NCI-H510A (cell line): ENCODE measurements around the gene NR2F6.

ENCODE experiments used
- DNase-seq: peaks from one replicate; lab custom pipeline; 2025; lab: John Stamatoyannopoulos, UW

The NR2F6 gene

GRCh38 chr19:17263712-17264640 is 18.3 kb upstream of the NR2F6 start:
- no peak for DNase-seq

DNA sequence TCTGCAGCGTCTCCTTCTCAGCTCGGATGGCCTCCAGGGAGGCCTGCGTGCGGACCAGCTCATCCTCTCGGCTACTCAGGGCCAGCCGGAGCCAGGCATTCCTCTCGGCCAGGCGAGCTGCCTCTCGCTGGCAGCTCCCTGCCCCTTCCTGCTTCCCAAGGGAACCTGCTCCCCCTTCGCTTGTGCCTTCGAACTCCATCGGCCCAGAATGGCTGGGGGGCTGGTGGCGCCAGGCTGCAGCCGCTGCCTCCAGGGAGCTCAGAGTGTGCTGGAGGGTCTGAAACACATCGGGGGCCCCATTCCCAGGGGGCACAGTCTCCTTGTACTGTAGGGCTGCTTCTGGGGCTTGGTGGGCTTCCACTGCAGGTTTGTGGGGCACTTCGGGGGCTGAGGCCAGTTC is 16.8 kb upstream of the NR2F6 start:
- no peak for DNase-seq

DNA sequence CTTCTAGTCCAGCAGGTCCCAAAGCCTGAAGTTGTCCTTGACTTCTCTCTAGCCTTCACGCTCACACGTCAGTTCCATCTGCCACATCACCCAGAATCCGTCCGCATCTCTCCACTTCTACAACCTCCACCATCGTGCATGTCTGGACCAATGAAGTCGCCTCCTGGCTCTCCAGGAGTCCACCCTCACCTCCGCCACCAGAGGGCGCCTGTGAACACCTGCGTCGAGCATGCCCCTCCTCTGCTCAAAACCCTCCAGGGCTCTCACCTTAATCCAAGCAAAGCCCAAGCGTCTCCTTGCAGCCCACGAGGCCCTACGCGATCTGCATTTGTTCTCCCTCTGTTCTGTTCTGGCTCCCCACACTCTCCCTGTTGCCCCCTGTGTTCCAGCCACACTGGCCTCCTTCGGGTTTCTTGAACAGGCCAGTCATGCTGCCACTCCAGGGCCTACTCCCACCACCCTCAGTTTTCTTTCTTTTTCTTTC is 15.2 kb upstream of the NR2F6 start:
- DNase-seq: peak; percentile 63

DNA sequence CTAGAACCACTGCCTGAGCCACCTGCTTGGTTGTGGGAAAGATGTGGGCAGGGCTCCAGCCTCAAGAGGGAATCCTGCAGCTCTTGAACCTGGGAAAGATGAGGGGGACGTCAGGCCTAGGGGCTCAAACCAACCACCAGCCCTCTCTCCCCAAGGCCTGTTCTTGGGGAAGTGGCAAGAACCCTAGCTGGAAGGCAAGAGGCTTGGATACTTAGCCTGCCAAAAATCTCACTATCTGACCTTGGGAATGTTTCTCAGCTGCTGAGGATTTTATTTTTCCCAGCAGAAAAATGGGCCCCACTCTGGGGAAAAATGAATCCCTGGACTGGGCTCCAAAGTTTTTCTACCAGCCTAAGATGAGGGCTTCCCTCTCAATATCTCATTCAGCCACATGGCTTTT is 14.2 kb upstream of the NR2F6 start:
- no peak for DNase-seq

- no peak for DNase-seq
Observed at GRCh38 chr19:17259118-17259780, 13.5 kb upstream of the NR2F6 start.

DNA sequence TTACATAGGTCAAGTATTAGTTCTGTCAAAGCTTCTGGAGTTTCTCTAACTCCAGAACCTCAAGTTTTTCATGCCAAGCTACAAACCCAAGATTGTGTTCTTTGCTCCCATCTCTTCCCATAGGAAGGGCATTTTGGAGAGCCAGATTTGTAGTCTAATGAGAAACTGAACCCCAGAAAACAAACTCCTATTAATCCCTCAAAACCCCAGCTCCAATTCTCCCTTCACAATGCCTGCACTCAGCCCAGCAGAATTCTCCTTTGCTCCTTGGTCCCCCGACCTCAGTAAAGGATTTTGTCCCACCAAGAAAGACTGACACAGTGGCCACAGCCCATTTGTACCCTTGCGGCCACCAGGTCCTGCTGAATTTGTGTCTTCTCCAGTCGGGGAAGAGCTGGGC is 10.4 kb upstream of the NR2F6 start:
- no peak for DNase-seq

DNA sequence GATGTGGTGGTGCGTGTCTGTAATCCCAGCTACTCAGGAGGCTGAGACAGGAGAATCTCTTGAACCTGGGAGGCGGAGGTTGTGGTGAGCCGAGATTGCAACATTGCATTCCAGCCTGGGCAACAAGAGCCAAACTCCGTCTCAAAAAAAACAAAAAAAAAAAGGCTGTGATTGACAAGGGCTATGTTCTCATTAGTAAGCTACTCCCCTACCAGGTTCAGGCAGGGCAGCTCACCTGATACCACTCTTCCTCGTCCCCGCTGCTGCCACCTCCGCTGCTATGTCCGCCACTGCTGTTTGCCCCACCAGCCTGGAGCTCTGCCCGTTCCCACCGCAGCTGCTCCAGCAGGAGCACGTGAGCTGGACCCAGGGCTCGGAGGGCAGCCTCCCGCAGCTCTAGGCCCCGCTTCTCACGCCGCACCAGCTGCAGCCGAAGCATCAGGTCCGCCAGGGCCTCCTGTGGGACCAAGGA is 9.5 kb upstream of the NR2F6 start:
- DNase-seq: peak; percentile 75

GRCh38 chr19:17254636-17255035 is 8.9 kb upstream of the NR2F6 start:
- DNase-seq: no peak

GRCh38 chr19:17249887-17250548 is 4.3 kb upstream of the NR2F6 start:
- DNase-seq: no peak

- peak; percentile 92 for DNase-seq
Observed at GRCh38 chr19:17248011-17248776, 2.5 kb upstream of the NR2F6 start.

DNA sequence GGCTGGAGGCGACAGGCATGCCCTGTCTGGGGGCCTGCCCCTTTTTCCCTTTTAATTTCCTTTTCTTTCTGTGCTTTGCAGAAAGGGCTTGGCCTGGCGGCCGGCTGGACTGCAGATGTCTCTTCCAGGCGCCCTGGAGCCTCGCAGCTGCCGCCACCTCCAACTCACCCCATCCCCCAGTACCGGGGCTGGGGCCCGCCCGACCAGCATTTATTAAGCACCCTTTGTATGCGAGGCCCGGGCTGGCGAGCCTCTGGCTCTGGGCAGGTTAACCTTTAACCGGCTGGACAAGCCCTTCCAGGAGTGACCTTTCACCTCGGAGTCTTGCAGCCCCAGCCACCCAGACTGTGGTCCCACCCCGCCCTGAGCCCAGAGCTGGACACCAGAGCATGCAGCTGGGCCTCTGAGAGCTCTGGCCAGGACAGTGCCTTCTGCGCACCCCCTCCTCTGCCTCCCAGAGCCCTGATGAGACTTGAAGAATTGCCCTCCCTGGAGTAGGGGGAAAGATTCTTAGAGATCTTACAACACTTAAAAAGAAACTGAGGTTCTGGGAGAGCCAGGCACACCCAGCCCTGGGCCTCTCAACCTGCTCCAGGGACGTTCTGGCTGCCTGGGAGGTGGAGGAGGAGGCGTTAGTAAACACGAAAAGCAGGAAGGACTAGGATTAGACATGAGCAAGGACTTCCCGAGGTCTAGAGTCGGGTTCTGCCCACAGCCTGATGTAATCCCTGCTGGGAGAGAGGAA is 1.1 kb upstream of the NR2F6 start:
- DNase-seq: no peak

GRCh38 chr19:17244618-17245534 is 843 bp downstream of the NR2F6 start:
- no peak for DNase-seq

DNA sequence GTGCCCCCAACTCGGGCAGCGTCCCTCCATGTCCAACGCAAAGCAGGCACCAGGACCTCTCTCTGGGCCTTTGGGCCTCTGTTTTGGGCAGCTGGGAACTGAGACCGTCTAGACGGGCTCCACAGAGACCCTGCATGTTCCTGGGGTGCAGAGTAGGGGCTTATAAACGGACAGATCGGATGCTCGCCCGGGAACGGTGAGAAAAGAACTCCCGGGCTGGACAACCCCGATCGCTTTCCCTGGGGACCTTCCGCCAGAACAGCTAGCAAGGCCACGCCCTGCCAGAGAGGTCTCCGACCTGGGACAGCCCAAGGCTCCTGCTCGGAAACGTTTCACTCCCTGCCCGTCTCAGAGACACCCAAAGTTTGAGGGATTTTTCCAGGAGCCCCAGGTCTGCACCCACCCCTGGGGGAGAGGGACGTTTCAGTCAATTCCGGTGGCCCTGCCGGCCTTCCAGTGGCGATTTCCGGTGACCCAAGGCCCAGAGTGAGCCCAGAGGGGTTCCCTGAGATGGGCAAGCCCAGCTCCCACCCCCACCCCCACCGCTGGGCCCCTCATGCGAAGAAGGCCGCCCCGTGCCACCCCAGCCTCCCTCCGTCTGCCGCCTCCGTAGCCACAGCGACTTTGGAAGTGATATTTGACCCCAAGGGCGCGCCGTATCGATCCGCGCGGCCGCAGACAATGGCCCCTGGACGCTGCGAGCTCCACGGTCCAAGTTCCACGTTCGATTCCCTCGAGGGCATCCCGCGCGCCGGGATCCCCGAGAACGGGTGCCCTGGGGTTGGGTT is 1.7 kb downstream of the NR2F6 start:
- no peak for DNase-seq

- no peak for DNase-seq
Observed at GRCh38 chr19:17243211-17243829, 2.4 kb downstream of the NR2F6 start.

DNA sequence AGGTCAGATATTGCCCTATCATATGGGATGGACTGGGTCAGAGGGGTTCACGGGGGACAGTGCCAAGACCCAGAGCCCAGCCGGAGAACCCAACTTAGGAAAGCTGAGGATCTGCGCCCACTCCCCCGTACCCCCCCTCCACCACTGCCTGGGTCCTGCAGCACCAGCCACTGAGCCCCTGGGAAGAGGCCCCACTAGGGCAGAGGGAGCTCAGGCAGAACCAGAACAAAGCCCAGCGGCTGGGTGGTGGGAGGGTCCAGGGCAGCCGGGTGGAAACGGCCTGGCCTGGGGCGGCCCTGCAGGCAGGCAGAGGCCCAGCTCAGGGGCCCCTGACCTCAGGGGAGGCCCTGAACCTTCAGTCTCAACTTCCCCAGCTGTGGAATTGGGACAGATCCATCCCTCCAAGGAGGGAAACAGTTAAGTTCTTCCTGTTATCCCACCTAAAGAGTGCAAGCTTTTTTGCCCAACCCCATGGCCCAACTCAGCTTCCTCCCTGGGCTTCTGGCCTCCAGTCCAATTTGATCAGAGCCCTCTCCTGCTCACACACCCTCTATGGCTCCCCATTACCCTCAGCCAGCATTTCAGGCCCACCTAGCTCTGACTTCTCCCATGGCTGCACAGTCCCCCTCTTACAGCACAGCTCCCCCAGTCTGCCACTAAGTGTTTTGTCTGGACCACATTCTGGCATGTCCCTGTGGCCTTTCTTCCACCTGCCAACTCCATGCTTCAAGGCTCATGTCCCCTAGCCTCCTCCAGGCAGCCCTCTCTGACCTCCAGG is 3.1 kb downstream of the NR2F6 start:
- no peak for DNase-seq

DNA sequence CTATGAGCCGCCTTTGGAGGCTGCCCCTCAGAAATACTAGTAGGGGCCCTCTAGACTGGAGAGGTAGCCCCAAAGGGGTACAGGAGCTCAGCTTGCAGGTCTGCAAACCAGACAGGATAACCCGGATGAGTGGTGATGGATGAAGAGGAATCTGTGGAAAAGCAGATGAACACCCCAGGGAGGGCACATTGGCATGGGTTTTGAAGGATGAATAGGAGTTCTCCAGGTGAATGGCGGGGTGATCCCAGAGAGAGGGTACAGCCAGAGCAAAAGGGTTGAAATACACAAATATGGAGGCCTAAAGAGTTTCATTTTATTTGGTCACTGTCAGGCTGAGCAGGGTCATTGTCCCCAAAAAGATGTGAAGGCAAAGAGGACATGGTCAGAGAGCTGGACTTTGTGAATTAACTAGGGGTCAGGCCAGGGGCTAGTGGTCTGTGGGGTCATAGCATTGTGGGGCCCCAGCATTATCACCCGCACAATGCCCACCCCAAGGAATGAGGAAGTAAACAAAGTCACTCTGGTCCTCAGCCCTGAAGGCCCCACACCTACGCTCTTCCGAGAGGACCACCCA is 4.8 kb downstream of the NR2F6 start:
- DNase-seq: no peak

DNA sequence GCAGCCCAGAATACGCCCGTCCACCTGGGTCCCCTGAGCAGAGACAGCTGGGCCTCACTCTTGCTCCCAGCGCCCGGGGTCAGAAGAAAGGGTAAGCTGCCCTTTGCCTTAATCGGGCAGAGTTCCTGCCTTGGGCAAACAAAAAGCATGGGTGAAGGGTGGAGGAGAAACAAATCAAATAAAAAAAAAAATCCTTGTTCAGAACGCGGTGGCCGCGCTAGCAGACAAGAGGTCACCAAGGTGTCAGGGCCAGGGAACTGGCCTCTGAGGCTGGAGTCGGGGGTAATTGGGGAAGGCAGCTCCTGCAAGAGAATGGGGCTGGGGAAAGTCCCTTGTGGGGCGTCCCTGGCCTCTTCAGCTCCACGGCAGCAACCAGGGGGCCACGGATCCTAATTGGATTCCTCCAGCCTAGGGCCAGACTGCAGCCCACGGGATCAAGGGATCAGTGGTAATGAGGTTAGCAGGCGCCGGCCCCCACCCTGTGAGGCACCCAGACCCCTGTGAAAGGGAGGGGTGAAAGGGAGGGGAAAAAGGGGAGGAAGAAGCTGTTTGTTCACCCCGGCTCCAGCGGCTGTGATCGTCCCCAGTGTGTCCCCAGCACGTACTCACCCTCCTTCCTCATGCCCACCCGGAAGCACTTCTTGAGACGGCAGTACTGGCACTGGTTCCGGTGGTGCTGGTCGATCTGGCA is 5.5 kb downstream of the NR2F6 start:
- DNase-seq: no peak
